Gastrocnemius medialis (tissue), 4 donors: ENCODE results near the gene GNB3.

Experiments used
- CTCF ChIP-seq, 5 experiments: fragments of 450-650 bp in 3 of 5; fragments of 200-600 bp in 2 of 5; sonication (generic) in 2 of 5; IDR thresholded peaks in 4 of 5; conservative IDR thresholded peaks in 1 of 5; 1 replicate in 4 of 5; 2 replicates in 1 of 5; pipeline ENCODE4 v1.5.1; 2016 to 2019; ENCODE audit warnings: antibody characterized with exemption in 5 of 5, mild to moderate bottlenecking in 3 of 5, moderate library complexity in 3 of 5
- POLR2A ChIP-seq, 2 donors: fragments of 450-650 bp; IDR thresholded peaks; one replicate each; pipeline ENCODE4 v1.6.1; 2017; ENCODE audit warnings: antibody characterized with exemption in 2 of 2, mild to moderate bottlenecking in 2 of 2, moderate library complexity in 2 of 2

- TF ChIP-seq CTCF (IDR thresholded peaks at IDR 0.05 in 4 of 5, conservative IDR thresholded peaks at IDR 0.05 in 1 of 5) (no peak), POLR2A (IDR thresholded peaks at IDR 0.05) (no peak)
Observed at GRCh38 chr12:6817098-6817497, 23.6 kb upstream of the GNB3 start.
